ENCODE results near the gene SERPINA4.

DNA sequence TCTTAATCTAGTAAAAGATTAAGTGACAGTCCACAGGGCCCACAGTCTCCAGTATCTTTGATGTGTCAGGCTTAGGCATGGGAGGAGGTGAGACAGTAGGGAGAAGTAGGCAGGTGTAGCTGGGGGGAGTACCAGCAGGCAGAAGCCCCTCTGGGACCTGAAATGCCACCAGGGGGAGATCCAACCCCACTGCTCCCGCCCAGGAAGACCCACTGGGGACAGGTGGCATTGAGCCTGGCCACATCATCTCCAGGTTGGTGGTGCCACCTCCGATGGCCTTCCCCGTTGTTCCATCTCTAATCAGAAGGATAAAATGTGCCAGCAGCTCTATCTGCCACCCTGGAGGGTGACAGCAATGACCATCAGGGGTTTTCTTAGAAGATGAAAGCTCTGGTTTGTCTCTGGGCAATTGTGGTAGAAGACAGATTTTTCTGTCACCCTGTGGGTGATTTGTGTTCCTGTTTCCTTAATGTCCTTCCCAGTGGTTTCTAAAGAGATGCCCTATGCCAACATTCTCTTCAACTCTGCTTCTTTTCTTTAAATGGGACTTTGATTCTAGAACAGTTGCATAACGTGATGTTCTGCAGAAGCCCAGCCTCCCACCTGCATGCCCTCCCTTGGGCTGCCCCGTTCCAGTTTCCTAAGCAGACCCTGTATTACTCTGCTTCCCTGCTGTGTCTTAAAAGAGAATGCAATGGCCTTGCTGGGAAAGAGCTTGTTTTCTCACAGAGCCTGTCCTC, 39.7 kb upstream of the SERPINA4 start:
- TF ChIP-seq, protein P1, sequence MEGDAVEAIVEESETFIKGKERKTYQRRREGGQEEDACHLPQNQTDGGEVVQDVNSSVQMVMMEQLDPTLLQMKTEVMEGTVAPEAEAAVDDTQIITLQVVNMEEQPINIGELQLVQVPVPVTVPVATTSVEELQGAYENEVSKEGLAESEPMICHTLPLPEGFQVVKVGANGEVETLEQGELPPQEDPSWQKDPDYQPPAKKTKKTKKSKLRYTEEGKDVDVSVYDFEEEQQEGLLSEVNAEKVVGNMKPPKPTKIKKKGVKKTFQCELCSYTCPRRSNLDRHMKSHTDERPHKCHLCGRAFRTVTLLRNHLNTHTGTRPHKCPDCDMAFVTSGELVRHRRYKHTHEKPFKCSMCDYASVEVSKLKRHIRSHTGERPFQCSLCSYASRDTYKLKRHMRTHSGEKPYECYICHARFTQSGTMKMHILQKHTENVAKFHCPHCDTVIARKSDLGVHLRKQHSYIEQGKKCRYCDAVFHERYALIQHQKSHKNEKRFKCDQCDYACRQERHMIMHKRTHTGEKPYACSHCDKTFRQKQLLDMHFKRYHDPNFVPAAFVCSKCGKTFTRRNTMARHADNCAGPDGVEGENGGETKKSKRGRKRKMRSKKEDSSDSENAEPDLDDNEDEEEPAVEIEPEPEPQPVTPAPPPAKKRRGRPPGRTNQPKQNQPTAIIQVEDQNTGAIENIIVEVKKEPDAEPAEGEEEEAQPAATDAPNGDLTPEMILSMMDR (conservative IDR thresholded peaks at IDR 0.05 in 1 of 2, IDR thresholded peaks at IDR 0.05 in 1 of 2; ENCODE audit: low read depth in 1 of 2, low read length in 2 of 2) = no peak
- no peak for TF ChIP-seq EZH2 (IDR thresholded peaks at IDR 0.05; ENCODE audit: low read length, missing control alignments)

Data from fibroblast of lung (primary cell).